HG02885 (cell line): ENCODE data around the gene VWA2.

Source experiments
- ATAC-seq: cut with Tn5 transposase; IDR thresholded peaks from one replicate; pipeline ENCODE4 v1.9.1; 2021; ENCODE audit warnings: mild to moderate bottlenecking; ENCODE audit not compliant: unreplicated experiment, poor library complexity

The VWA2 gene

DNA sequence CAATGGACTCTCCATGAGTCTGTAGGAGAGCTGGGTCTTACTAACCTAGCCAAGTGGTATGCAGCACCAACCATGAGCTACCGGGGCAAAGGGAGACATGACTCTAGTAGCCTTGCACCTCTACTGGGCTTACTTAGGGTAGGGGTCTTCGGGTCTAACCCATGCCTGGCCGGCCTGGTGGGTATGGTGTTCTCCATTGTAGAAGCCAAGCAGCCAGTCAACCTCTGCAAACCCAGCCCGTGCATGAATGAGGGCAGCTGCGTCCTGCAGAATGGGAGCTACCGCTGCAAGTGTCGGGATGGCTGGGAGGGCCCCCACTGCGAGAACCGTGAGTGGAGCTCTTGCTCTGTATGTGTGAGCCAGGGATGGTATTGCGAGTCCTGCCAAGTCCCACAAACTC lies 51.0 kb downstream of the VWA2 start:
- no peak for ATAC-seq

DNA sequence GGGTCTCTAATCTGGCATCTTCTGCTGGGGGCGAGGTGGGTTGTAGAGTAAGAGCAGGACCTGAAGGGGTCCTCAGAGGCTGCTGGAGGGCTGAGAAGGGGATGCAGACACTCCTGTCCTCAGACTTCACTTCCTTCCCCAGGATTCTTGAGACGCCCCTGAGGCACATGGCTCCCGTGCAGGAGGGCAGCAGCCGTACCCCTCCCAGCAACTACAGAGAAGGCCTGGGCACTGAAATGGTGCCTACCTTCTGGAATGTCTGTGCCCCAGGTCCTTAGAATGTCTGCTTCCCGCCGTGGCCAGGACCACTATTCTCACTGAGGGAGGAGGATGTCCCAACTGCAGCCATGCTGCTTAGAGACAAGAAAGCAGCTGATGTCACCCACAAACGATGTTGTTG lies 52.0 kb downstream of the VWA2 start:
- ATAC-seq, result no peak

DNA sequence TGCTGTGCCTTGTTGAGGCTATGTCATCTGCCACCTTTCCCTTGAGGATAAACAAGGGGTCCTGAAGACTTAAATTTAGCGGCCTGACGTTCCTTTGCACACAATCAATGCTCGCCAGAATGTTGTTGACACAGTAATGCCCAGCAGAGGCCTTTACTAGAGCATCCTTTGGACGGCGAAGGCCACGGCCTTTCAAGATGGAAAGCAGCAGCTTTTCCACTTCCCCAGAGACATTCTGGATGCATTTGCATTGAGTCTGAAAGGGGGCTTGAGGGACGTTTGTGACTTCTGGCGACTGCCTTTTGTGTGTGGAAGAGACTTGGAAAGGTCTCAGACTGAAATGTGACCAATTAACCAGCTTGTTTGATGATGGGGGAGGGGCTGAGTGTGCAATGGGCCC lies 52.5 kb downstream of the VWA2 start:
- ATAC-seq, result no peak

DNA sequence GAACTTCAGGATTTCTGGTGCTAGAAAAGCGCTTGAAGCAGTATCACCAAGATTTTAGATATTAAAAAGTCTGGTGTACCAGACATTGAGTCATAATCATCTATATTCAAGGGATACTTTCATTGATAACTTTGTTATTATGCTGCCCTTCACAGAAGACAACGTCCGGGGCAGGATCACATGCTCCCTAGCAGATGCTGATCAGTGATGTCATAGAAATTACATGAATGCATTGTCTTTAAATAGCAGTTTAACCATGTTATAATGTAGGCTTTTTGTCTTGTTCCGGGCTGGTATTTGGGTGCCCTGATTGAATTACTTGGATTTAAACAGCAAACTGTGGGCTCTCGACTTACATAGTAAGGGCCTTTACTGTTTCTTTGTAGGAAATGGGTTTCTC lies 54.0 kb downstream of the VWA2 start:
- no peak for ATAC-seq

DNA sequence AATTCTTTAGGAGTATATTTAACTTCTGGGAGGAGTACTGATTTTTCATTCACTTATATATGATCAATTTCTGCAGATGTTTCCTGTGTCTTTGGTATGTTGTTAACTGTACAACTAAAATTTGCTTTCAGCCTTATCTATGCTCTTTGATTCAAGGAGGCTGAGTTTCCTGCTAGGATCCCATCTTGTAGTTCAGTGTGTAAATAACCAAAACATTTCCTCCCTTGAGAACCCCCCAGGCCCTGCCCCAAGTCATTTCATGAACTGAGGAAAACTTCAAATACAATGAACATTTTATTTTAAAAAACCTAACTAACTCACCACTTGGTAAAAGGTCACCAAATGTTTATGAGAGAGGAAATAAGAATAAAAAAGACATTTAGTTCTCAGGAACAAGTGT lies 55.5 kb downstream of the VWA2 start:
- no peak for ATAC-seq

DNA sequence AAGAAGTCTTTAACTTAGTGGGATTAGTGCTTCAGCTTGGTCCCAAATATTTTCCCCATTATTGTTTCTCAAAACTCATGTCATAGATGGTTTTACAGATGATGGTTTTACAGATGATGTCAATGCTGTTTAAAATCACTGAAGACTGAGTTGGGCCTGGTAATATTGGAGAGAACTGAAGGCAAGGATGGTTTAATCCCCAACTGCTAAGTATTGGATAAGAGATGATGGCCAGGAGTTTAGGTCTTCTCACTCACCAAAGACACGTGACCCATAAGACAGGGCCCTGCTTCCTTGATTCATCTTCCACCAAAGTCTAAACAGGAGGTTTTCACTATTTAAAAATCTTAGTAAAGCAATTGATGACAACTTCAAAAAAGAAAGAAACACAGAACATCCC lies 56.3 kb downstream of the VWA2 start:
- ATAC-seq, result no peak

DNA sequence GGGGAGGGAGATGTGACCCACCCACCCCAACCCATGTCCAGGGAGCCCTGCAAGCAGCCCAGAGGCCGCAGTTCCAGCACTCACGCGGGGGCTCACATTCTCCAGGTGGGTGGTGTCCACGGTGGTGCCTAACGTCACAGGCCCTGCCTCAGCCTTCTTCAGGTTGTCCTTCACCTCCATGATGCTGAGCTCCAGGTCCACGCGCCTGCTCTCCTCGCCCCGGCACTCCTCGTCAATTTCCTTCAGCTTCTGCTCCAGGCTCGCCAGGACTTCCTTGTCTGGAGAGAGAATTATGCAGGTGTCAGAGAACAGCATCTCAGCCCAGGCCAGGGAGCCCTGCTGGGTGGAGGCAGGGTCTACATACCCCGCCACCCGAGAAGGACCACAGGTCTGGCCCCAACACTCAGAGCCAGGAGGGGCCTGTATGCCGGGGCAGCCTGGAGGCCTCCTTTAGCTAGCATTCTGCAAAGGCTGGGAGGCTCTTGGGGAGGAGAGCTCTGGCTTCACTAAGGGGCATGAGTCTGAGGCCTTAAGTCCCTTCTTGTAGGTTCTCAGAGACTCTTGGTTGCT lies 58.2 kb downstream of the VWA2 start:
- ATAC-seq, result no peak

DNA sequence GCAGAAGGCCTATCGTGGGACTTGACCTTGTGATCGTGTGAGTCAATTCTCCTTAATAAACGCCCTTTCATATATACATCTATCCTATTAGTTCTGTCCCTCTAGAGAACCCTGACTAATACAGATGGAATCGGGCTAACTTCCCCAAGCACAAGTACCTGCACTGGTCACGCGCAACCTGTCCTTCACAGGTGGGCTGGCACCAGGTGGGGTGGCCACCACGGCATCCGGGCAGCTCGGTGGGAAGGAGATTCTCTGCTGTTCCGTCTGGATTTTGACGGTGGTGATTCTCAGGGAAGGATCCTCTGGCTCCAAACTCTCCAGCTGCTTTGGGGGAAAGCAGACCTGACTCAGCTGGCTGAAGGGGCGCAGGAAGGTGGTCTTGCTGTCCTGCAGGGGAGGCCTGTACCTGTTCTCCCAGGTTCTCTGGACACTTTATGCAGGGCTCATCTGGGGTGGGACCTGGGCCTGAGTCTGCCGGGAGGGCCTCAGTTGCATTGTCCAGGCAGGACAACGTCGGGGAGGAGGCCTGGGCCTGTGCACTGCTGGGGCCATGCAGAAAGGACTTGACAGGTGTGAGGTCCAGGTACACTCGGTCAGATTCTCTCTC lies 61.1 kb downstream of the VWA2 start:
- no peak for ATAC-seq

DNA sequence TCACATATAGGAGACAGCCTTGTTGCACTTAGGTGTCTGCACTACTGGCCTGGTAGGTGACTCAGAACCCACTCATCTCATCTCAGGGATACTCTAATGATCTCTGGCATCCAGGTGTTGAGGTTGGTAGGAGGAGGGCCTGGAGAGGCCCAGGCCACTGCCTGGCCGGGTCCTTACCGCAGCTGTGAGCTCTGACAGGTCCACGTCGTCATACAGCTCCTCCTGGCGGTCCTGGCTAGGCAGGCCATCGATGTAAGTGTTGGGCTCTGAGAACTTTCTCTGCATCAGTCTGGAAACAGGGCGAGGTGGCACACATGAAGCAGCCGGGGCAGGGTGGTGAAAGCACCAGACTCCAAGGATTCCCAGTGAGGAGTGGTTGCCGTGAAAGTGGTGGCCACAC lies 62.1 kb downstream of the VWA2 start:
- no peak for ATAC-seq

DNA sequence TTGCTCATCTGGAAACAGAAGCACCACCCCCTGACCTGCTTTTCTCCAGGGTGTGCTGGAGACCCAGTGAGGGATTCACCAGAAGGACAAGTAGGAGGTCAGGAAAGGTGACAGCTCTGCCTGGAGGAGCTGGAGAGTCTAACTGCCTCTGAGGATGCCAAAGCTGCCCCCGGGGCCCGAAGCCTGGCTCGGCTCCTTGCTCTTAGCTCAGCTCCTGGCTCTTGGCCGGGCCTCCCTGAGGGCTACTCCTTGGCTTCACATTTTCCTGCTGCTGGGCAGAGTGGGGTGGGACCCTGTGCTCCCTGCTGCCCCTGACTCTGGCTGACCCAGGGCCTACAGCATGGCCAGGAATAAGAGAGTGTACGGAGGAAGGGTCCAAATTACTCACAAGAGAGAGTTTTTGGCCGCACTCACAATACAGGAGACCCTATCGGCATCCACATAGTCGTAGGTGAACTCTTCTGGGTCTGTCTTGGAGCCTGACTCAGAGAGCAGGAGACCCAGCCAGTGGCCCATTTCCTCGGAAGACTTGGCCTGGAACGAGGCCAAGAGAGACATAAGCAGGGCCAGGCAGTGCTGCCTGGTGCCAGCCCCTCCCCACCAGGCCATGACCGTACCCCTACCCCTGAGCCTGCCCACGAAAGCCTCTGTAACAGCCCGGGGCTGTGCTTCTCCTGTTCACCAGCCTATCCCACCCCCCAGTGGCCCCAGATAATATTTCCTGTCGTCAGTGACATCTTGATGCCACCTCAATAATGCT lies 63.1 kb downstream of the VWA2 start:
- ATAC-seq, result no peak

DNA sequence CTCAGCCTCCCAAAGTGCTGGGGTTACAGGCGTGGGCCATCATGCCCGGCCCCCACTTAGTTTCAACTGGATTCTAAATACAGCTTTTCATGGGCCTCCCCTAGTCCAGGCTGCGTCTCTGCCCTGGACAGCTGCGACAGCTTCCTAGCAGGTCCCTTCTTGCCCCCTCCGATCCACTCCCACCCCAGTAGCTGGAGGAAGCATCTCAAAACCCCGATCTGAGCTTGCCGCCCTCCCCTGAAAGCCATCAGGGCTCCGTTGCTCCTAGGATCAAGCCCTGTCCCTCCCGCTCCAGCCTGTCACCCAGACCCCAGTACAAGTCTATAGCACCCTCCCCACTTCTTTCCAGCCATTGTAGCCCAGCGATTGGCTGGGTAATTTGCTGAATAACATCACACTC lies 64.5 kb downstream of the VWA2 start:
- no peak for ATAC-seq

DNA sequence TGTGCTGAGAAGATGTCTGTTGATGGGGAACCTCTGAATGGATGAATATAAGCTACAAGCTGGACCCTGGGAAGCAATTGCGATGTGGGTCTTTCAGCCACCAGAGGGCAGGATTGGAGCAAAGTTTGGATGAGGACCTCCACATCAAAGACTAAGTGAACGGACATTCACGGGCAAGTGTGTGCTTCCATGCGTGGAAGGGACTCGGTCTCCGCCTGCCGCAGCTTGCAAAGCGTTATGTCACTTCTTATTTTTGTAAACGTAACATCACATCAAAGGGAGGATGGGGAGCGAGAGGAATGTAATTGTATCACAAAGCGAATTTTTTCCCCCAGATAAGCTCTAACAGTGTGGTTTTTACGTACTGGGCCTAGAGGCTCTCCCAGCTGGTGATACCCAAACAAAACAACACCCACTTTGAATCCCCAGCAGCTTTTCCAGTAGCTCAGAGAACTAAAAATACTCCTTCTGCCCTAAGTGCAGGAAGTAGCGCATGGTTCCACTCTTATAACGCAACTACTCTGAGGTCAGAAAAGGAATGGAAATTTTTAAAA lies 65.0 kb downstream of the VWA2 start:
- peak; percentile 79 for ATAC-seq

DNA sequence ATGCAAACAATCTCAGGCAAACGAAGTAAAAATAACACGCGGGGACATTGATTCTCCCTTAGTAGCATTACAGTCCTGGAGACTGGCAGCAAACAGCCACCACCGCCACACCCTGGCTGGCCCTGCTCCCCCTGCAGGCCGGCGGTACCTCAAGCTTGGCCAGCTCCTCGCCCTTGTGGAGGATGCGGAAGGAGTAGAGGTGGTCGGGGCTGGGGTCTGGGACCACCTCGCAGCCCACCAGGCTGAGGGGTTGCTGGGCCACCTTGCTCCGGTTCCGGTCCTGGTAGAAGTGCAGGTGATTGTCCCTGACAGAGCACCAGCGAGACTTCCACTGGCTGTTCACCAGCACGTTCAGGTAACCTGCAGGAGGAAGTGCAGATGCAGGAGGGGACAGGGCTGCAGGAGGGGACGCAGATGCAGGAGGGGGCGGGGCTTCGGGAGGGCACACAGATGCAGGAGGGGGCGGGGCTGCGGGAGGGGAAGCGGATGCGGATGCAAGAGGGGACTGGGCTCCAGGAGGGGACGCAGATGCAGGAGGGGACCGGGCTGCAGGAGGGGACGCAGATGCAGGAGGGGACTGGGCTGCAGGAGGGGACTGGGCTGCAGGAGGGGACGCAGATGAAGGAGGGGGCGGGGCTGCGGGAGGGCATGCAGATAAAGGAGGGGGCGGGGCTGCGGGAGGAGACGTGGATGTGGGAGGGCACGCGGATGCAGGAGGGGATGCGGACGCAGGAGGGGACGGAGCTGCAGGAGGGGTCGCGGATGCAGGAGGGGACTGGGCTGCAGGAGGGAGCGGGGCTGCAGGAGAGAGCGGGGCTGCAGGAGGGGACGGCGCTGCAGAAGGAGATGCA lies 65.7 kb downstream of the VWA2 start:
- peak; percentile 65 for ATAC-seq

DNA sequence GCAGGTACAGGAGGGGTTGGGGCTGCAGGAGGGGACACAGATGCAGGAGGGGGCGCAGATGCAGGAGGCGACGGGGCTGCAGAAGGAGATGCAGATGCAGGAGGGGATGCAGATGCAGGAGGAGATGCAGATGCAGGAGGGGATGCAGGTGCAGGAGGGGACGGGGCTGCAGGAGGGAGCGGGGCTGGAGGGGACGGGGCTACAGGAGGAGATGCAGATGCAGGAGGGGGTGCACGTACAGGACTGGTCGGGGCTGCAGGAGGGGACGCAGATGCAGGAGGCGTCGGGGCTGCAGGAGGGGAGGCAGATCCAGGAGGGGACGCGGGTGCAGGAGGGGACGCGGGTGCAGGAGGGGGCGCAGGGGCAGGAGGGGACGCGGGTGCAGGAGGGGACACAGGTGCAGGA lies 66.5 kb downstream of the VWA2 start:
- ATAC-seq, result no peak

DNA sequence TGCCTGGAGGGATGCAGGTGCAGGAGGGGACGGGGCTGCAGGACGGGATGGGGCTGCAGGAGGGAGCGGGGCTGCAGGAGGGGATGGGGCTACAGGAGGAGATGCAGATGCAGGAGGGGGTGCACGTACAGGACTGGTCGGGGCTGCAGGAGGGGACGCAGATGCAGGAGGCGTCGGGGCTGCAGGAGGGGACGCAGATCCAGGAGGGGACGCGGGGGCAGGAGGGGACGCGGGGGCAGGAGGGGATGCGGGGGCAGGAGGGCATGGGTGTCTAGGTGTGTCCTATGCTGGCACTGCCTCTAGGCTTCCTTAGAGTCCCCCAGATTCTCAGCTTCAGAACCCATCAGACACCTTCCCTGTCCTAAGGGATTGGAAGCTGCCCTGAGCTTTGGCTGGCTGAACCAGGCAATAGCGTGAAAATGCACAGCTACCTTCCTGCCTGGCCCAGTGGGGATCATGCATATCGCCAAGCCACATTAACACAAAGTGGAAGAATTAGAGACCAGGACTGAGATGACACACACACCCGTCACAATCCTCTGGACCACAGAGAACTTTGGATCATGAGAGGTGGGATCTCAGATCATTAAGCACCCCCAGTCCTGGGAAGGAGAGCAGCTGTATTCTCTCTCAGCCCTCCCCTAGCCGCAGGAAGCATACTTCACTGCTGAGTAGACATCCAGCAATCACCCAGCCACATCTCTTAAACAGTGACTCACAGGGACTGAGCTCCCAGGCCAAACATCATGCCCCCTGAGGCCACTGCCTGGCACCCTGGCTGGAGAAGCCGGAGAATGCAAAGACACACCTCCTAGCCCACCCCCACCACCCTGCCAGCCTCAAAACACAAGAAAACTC lies 67.3 kb downstream of the VWA2 start:
- no peak for ATAC-seq

DNA sequence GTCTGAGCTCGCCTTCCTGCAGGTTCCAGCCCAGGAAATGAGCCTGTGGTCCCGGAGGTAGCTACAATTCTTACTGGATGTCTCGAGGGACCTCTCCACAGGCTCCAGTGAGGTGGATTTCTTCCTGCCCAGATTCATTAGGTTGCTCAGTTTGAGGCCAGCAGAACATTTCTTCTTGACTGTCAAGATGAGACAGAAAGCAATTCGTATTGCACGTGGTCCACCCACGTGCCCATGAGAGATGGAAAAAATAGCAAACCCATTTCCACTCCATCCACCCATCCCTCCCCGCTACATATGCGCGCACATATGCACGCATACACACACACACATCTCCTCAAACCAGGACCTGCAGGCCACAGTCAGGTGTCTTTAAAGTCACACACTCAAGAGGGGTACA lies 68.7 kb downstream of the VWA2 start:
- no peak for ATAC-seq

DNA sequence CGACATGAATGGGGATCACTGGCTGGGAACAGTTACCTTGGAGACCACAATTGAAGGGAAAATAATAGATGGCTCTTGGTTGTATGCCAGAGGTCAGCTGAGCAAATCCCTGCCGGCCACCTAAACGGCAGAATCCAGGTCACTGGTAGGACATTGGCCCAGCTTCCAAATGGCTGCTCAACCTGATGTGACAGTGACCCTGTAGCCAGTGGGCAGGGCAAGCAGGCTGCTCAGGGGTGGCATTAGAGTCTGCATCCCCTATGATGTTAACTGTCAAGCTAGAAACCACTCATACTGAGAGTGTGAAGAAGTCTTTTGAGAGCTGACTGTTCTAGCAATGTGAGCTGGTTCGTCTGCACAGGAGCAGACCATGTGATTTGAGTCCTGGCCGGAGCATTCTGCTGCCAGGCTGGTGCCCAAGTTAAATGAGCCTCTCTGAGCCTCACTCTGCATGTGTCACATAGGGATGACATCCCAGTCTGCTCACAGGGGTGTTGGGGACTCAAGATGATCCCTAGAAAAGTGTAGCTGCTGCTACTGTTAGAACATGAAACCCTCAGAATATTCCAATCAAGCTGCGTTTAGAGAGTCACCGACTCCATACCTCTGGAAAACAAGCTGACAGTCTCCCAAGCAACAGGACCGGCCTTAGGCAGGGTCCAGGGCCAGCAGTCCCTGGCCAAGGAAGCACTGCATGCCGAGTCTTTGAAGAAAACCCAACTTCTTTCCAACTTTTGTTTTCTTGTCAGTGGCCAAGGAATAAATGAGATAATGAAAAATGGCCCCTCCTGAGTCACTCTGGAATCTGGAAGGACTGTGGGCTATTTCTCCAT lies 69.7 kb downstream of the VWA2 start:
- peak; percentile 55 for ATAC-seq

DNA sequence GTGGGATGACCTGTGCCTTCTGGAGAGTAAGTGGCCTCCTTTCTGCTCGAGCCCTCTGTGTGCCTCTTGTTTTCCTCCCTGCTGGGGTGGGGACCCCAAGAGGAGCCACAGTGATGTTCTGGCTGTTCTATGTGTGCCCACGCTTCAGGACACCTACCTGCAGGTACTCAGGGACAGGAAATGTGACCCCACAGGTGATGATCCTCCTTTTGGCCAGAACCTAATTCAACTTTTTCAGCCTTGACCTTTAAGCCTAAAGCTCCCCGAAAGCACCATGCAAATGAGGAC lies 70.3 kb downstream of the VWA2 start:
- no peak for ATAC-seq

DNA sequence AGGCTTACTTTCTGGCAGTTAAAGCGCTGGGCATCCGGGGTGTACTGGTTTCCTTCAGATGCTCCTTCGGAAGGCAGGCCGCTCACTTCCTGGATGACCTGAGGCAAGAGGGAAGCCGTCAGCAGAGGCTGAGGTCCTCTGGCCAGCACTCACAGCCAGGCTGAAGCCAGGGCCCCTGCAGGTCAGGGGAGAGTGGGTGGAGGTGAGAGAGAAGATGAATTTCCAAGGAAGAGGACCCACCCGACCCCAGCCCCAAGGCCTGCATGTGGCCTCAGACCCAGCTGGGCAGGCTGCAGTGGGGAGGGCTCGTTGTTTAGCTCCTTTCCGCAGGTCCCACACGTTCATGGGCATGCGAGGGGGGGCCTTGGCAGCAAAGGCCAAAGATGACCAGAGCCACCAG lies 71.3 kb downstream of the VWA2 start:
- no peak for ATAC-seq
